ENCODE results near the gene APLP2.
"Not testable (repeated sequence)": the region's sequence is repeated elsewhere in the genome, so short reads cannot be mapped to it uniquely, and the experiment has no call there.

APLP2 gene

GRCh38 chr11:130103296-130103814 is 33.7 kb downstream of the APLP2 start:
- no peak overlapping the region for H2AK5ac ChIP-seq (ENCODE audit: low read length, severe bottlenecking)
- H3K79me1 ChIP-seq (replicated peaks; ENCODE audit: low read length, poor library complexity, severe bottlenecking), result peaks cover 18% of the 10 kb centered on the region
- H3K36me3 ChIP-seq (ENCODE audit: control insufficient read depth in 1 of 2, insufficient read depth in 2 of 2, low read depth in 1 of 2, low read length in 2 of 2), result no peaks in the 10 kb centered on the region
- no peak overlapping the region for H3K14ac ChIP-seq (ENCODE audit: low read length in 2 of 2)
- H3K9ac ChIP-seq (ENCODE audit: low read length), result peak overlapping the region; percentile 37
- H4K91ac ChIP-seq (ENCODE audit: low read length), result no peak overlapping the region
- no peak overlapping the region for H2BK5ac ChIP-seq (ENCODE audit: low read depth, low read length, poor library complexity, severe bottlenecking)
- H2BK12ac ChIP-seq (ENCODE audit: low read length in 2 of 2), result no peak overlapping the region
- peaks cover 0 to 5% of the 10 kb centered on the region in 2 experiments for H3K27me3 ChIP-seq (ENCODE audit: control insufficient read depth in 1 of 2, insufficient read depth in 1 of 2, low read length in 2 of 2)
- H3K4me1 ChIP-seq (ENCODE audit: control insufficient read depth, insufficient read depth, low read depth, low read length), result peaks cover 14% of the 10 kb centered on the region
- DNase-seq, result peak; percentile 96
- no peak overlapping the region for H2BK15ac ChIP-seq (ENCODE audit: low read depth, poor library complexity, severe bottlenecking)
- no peak overlapping the region for H2BK120ac ChIP-seq (ENCODE audit: low read depth, low read length)
- no peak overlapping the region for H3K4me3 ChIP-seq (ENCODE audit: insufficient read depth in 1 of 2, low read depth in 1 of 2, low read length in 2 of 2)
- no peak overlapping the region for H3K4ac ChIP-seq (ENCODE audit: low read depth in 1 of 2, low read length in 2 of 2)
- no peak overlapping the region for H3K23ac ChIP-seq (ENCODE audit: low read length in 2 of 2)
- peak overlapping the region; percentile 62 for H3K27ac ChIP-seq (ENCODE audit: low read length, poor library complexity, severe bottlenecking)
- 3% methylated on average over 5 of the region's 5 CpGs for WGBS
- no peak overlapping the region for H4K8ac ChIP-seq (ENCODE audit: low read length)
- H3K9me3 ChIP-seq (ENCODE audit: control insufficient read depth, low read length), result no peaks in the 10 kb centered on the region
- H3K4me2 ChIP-seq (ENCODE audit: low read length, poor library complexity, severe bottlenecking), result peak overlapping the region; percentile 19
- H2AFZ ChIP-seq (ENCODE audit: low read depth, low read length), result no peak overlapping the region
- H3K18ac ChIP-seq (ENCODE audit: low read depth in 1 of 2, low read length in 2 of 2), result no peak overlapping the region

GRCh38 chr11:130106381-130106780 is 36.7 kb downstream of the APLP2 start:
- peaks cover 0 to 5% of the 10 kb centered on the region in 2 experiments for H3K27me3 ChIP-seq (ENCODE audit: control insufficient read depth in 1 of 2, insufficient read depth in 1 of 2, low read length in 2 of 2)
- H2BK15ac ChIP-seq (ENCODE audit: low read depth, poor library complexity, severe bottlenecking), result no peak overlapping the region
- H2BK120ac ChIP-seq (ENCODE audit: low read depth, low read length), result no peak overlapping the region
- WGBS, result 88% methylated on average over 5 of the region's 5 CpGs
- H3K14ac ChIP-seq (ENCODE audit: low read length in 2 of 2), result no peak overlapping the region
- no peak overlapping the region for H3K4me2 ChIP-seq (ENCODE audit: low read length, poor library complexity, severe bottlenecking)
- DNase-seq, result no peak
- H4K8ac ChIP-seq (ENCODE audit: low read length), result no peak overlapping the region
- H2BK5ac ChIP-seq (ENCODE audit: low read depth, low read length, poor library complexity, severe bottlenecking), result no peak overlapping the region
- H3K79me1 ChIP-seq (replicated peaks; ENCODE audit: low read length, poor library complexity, severe bottlenecking), result peaks cover 29% of the 10 kb centered on the region
- no peak overlapping the region for H2BK12ac ChIP-seq (ENCODE audit: low read length in 2 of 2)
- H3K18ac ChIP-seq (ENCODE audit: low read depth in 1 of 2, low read length in 2 of 2), result no peak overlapping the region
- no peak overlapping the region for H3K4me3 ChIP-seq (ENCODE audit: insufficient read depth in 1 of 2, low read depth in 1 of 2, low read length in 2 of 2)
- no peak overlapping the region for H3K27ac ChIP-seq (ENCODE audit: low read length, poor library complexity, severe bottlenecking)
- no peak overlapping the region for H3K4ac ChIP-seq (ENCODE audit: low read depth in 1 of 2, low read length in 2 of 2)
- H3K4me1 ChIP-seq (ENCODE audit: control insufficient read depth, insufficient read depth, low read depth, low read length), result peaks cover 12% of the 10 kb centered on the region
- H3K9me3 ChIP-seq (ENCODE audit: control insufficient read depth, low read length), result no peaks in the 10 kb centered on the region
- no peak overlapping the region for H2AFZ ChIP-seq (ENCODE audit: low read depth, low read length)
- H3K36me3 ChIP-seq (ENCODE audit: control insufficient read depth in 1 of 2, insufficient read depth in 2 of 2, low read depth in 1 of 2, low read length in 2 of 2), result peaks cover 8 to 23% of the 10 kb centered on the region in 2 experiments
- H4K91ac ChIP-seq (ENCODE audit: low read length), result no peak overlapping the region
- H3K23ac ChIP-seq (ENCODE audit: low read length in 2 of 2), result no peak overlapping the region
- H2AK5ac ChIP-seq (ENCODE audit: low read length, severe bottlenecking), result no peak overlapping the region
- no peak overlapping the region for H3K9ac ChIP-seq (ENCODE audit: low read length)

- not testable (repeated sequence) for H3K9me3 ChIP-seq (ENCODE audit: control insufficient read depth, low read length); H2BK15ac ChIP-seq (ENCODE audit: low read depth, poor library complexity, severe bottlenecking); H2BK120ac ChIP-seq (ENCODE audit: low read depth, low read length); H2BK5ac ChIP-seq (ENCODE audit: low read depth, low read length, poor library complexity, severe bottlenecking); H3K27me3 ChIP-seq (ENCODE audit: control insufficient read depth in 1 of 2, insufficient read depth in 1 of 2, low read length in 2 of 2); H3K9ac ChIP-seq (ENCODE audit: low read length); H4K91ac ChIP-seq (ENCODE audit: low read length); H2AK5ac ChIP-seq (ENCODE audit: low read length, severe bottlenecking); H3K14ac ChIP-seq (ENCODE audit: low read length in 2 of 2); H4K8ac ChIP-seq (ENCODE audit: low read length); H3K4me2 ChIP-seq (ENCODE audit: low read length, poor library complexity, severe bottlenecking); H3K23ac ChIP-seq (ENCODE audit: low read length in 2 of 2); H3K4ac ChIP-seq (ENCODE audit: low read depth in 1 of 2, low read length in 2 of 2); H2BK12ac ChIP-seq (ENCODE audit: low read length in 2 of 2); H3K4me1 ChIP-seq (ENCODE audit: control insufficient read depth, insufficient read depth, low read depth, low read length); H2AFZ ChIP-seq (ENCODE audit: low read depth, low read length); H3K27ac ChIP-seq (ENCODE audit: low read length, poor library complexity, severe bottlenecking); H3K4me3 ChIP-seq (ENCODE audit: insufficient read depth in 1 of 2, low read depth in 1 of 2, low read length in 2 of 2); H3K18ac ChIP-seq (ENCODE audit: low read depth in 1 of 2, low read length in 2 of 2); DNase-seq
- peaks cover 15 to 46% of the 10 kb centered on the region in 2 experiments for H3K36me3 ChIP-seq (ENCODE audit: control insufficient read depth in 1 of 2, insufficient read depth in 2 of 2, low read depth in 1 of 2, low read length in 2 of 2)
- 100% methylated on average over 3 of the region's 4 CpGs for WGBS
- peaks cover 32% of the 10 kb centered on the region for H3K79me1 ChIP-seq (replicated peaks; ENCODE audit: low read length, poor library complexity, severe bottlenecking)
Measured at GRCh38 chr11:130108671-130109070, 39.0 kb downstream of the APLP2 start.

- Histone ChIP-seq H3K27ac (ENCODE audit: low read length, poor library complexity, severe bottlenecking) (no peak overlapping the region), H3K4me3 (ENCODE audit: insufficient read depth in 1 of 2, low read depth in 1 of 2, low read length in 2 of 2) (no peak overlapping the region), H2AFZ (ENCODE audit: low read depth, low read length) (no peak overlapping the region), H3K9ac (ENCODE audit: low read length) (no peak overlapping the region), H2AK5ac (ENCODE audit: low read length, severe bottlenecking) (no peak overlapping the region), H3K14ac (ENCODE audit: low read length in 2 of 2) (no peak overlapping the region), H3K79me1 (replicated peaks; ENCODE audit: low read length, poor library complexity, severe bottlenecking) (peaks cover 32% of the 10 kb centered on the region), H3K4me1 (ENCODE audit: control insufficient read depth, insufficient read depth, low read depth, low read length) (peaks cover 8% of the 10 kb centered on the region), H2BK12ac (ENCODE audit: low read length in 2 of 2) (no peak overlapping the region), H4K91ac (ENCODE audit: low read length) (no peak overlapping the region), H3K18ac (ENCODE audit: low read depth in 1 of 2, low read length in 2 of 2) (no peak overlapping the region), H2BK5ac (ENCODE audit: low read depth, low read length, poor library complexity, severe bottlenecking) (no peak overlapping the region), H3K27me3 (ENCODE audit: control insufficient read depth in 1 of 2, insufficient read depth in 1 of 2, low read length in 2 of 2) (peaks cover 0 to 5% of the 10 kb centered on the region in 2 experiments), H2BK15ac (ENCODE audit: low read depth, poor library complexity, severe bottlenecking) (no peak overlapping the region), H3K9me3 (ENCODE audit: control insufficient read depth, low read length) (no peaks in the 10 kb centered on the region), H3K4ac (ENCODE audit: low read depth in 1 of 2, low read length in 2 of 2) (no peak overlapping the region), H3K36me3 (ENCODE audit: control insufficient read depth in 1 of 2, insufficient read depth in 2 of 2, low read depth in 1 of 2, low read length in 2 of 2) (peaks cover 15 to 53% of the 10 kb centered on the region in 2 experiments), H4K8ac (ENCODE audit: low read length) (no peak overlapping the region), H3K4me2 (ENCODE audit: low read length, poor library complexity, severe bottlenecking) (no peak overlapping the region), H2BK120ac (ENCODE audit: low read depth, low read length) (no peak overlapping the region), H3K23ac (ENCODE audit: low read length in 2 of 2) (no peak overlapping the region)
- 100% methylated on average over 2 of the region's 2 CpGs for WGBS
- no peak for DNase-seq
Measured at GRCh38 chr11:130109386-130109785, 39.7 kb downstream of the APLP2 start.
